Tongue (tissue), 2 donors: ENCODE results near the gene PPP1R3G. TPM values are rescaled to one million over a fixed set of nuclear protein-coding genes. Genes with fewer than 3 reads are reported as not detected.
"Not testable (repeated sequence)": the region's sequence is repeated elsewhere in the genome, so short reads cannot be mapped to it uniquely, and the experiment has no call there.

ENCODE experiments used
- DNase-seq: peaks from one replicate; pipeline ENCODE4 v3.0.0-alpha.2; 2015
- total RNA-seq: library from RNA; depleted of rRNA; stranded (reverse); fragments of >200 nt; gene quantifications from one replicate; pipeline ENCODE4 v1.2.3, GENCODE V29; 2014

Gene PPP1R3G
- total RNA-seq, 1 donor from 2014 or later: 4.4 TPM

DNA sequence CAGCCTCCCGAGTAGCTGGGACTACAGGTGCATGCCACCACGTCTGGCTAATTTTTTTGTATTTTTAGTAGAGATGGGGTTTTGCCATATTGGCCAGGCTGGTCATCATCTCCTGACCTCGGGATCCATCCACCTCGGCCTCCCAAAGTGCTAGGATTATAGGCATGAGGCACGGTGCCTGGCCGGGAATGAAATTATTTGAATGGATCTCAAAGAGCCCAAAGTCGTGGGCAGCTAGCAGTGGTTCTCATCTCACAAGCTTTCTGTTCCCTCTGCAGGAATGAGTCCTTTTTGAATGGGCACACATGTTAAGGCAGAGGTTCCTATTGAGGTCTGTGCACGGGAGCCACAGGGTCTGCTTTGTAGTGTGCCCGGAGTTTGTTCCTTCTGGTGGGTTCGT lies 34.9 kb downstream of the PPP1R3G start:
- no peak for DNase-seq

GRCh38 chr6:5120543-5120942 lies 35.4 kb downstream of the PPP1R3G start:
- not testable (repeated sequence) for DNase-seq

GRCh38 chr6:5121479-5121878 lies 36.3 kb downstream of the PPP1R3G start:
- no peak for DNase-seq

GRCh38 chr6:5121956-5122355 lies 36.8 kb downstream of the PPP1R3G start:
- no peak for DNase-seq

- DNase-seq: no peak
These were observed 37.5 kb downstream of the PPP1R3G start for GRCh38 chr6:5122504-5123112.

DNA sequence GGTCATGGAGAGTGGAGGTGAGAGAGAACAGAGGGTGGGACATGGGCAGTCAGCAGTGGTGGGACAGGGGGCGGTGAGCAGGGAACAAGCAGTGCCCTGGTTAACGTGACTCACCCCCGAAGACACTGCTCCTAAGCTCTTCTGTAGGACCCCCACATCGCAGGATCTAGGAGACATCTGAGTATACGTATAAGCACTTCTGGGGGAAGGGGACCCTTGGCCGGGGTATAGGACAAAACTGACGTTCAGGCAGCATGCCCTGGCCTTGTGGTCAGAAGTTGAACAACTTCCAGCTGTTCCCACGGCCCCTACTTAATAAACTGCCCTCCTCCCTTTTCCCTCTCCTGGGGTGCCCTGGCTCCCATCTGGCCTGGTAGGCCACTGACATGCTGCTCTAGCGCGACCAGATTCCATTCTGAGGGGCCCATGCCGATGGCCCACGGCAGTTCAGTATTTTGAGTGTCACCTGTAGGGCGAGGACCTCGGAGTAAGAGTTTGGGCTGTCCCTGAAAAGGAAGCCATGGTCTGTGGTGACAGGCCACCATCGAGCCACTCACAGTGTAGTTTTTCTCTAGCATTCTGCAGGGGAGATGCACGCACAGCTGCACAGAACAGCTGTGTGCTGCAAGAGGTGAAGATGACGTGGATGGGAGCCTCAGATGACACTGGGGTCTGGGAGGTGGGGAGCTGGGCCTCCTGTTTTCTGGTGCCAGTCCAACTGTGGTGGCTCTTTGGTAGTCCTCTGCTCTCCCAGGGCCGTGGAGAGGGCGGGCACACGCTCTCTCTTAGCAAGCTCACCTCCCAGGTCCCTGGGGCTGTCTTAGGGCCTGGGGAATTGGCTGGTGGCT lies 38.4 kb downstream of the PPP1R3G start:
- DNase-seq: peak; percentile 75

DNA sequence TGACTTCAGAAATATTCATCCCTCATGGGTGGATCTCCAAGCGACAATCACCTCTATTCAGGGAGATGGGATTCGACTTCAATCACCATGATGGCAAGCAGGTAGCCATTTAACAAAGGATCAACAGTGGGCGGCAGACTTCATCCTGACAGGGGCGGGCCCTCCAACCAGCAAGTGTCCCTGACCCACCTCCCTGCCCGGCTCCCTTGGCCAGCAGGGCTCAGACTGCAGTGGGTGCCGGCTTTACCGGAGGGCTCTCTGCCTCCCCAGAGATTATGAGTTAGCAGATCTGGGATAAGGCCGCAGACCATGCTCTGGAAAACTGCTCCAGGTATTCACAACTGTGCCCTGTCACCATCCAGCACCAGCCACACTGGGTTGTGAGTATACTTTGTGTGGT lies 39.4 kb downstream of the PPP1R3G start:
- no peak for DNase-seq

- DNase-seq: no peak
These were observed 40.2 kb downstream of the PPP1R3G start for GRCh38 chr6:5125152-5126006.

- no peak for DNase-seq
These were observed 41.1 kb downstream of the PPP1R3G start for GRCh38 chr6:5126214-5126613.

GRCh38 chr6:5127106-5127687 lies 42.1 kb downstream of the PPP1R3G start:
- no peak for DNase-seq

GRCh38 chr6:5128351-5128750 lies 43.2 kb downstream of the PPP1R3G start:
- DNase-seq: no peak

DNA sequence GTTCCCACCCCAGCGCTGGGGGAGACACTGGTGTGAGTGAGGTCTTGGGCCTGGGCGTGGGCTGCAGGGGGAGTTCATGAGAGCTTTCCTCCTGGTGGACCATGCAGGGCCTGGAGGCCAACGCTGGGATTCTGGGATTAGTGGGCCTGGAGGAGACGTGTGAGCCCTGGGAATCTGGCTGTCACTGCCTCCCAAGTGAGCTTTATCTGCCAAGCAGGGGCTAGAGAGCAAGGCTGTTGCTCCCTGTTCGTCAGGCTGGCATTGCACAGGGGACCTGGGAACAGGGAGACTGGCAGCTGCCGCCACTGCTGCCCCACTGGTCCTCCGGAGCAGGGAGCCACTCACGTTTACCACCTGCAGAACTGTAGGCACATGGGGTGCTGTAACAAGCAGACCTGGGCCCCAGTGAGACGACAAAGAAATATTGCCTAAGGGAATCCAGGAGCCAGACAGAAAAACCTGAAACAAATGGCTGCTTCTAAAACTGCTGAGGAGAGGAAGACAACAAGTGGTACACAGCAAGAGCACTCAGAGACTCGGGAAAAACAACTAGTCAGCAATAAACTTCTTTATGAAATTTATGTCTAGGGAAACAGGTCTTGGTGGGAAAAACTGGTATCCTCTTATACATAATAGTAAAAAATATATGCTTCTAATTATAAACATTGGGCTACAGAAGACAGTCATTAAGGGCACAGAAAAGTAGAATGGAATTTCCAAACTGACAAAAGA lies 45.2 kb downstream of the PPP1R3G start:
- DNase-seq: no peak

GRCh38 chr6:5132731-5133130 lies 47.6 kb downstream of the PPP1R3G start:
- peak; percentile 70 for DNase-seq

DNA sequence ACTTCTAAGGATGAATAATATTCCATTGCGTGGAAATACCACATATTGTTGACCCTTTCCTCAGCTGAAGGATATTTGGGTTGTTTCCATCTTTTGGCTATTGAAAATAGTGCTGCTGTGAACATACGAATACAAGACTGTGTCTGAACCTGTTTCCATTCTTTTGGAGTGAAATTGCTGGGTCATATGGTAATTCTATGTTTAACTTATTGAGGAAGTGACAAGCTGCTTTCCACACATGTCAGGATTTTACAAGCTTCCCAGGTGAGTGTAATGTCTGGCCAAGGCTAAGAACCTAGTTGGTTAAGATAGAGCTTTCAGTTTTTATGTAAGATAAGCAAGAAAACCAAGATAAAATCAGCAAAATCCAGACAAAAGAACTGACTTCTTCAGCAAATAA lies 48.8 kb downstream of the PPP1R3G start:
- no peak for DNase-seq

DNA sequence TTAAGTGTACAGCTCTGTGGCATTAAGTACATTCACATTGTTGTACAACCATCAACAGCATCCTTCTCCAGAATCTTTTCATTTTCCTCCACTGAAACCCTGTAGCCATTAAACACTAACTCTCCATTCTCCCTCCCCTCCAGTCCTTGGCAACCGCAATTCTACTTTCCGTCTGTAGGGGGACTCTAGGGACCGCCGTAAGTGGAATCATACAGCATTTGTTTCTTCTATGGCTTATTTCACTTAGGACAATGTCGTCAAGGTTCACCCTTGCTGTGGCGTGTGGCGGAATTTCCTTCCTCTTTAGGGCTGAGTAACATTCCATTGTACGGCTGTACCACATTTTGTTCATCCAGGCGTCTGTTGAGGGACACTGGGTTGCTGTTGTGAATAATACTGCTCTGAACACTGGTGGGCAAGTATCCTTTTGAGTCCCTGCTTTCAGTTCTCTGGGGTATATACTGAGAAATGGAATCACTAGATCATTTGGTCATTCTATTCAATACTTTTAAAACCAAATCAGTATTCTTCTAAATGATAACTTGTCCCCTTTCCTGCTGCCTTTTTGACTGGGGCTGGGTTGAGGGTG lies 50.7 kb downstream of the PPP1R3G start:
- peak; percentile 30 for DNase-seq

DNA sequence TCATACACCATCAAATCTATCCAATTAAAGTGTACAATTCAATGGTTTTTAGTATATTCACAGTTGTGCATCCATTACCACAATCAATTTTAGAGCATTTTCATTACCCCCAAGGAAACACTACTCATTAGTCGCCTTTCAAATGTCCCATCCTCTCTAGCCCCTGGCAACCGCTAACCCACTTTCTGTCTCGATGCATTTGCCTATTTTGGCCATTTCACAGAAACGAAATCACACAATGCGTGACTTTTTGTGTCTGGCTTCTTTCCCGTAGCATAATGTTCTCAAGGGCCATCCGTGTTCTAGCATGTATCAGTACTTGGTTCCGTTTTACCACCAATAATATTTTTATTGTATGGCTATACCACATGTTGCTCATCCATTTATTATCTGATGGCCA lies 51.7 kb downstream of the PPP1R3G start:
- no peak for DNase-seq

Other genes with a start within 250 kb of the PPP1R3G start
- gene RPP40, start 81.3 kb upstream of the PPP1R3G start, total RNA-seq: 7.0 TPM
- 8.3 TPM for gene LYRM4, start 175.6 kb downstream of the PPP1R3G start, total RNA-seq
- gene FARS2, start 176.2 kb downstream of the PPP1R3G start, total RNA-seq: 38.8 TPM